HG03196 (cell line): ENCODE data around the gene SCUBE1.

ENCODE experiments used
- ATAC-seq: cut with Tn5 transposase; IDR thresholded peaks from one replicate; pipeline ENCODE4 v1.9.1; 2021; ENCODE audit not compliant: unreplicated experiment

The SCUBE1 gene

GRCh38 chr22:43343262-43343669, at the start of gene SCUBE1:
SCUBE1 (minus strand) TSS chr22:43343372; CDS start chr22:43343261, 111 bp downstream.
- ATAC-seq = no peak

GRCh38 chr22:43392385-43392989, 49.3 kb upstream of the SCUBE1 start:
- ATAC-seq = no peak

DNA sequence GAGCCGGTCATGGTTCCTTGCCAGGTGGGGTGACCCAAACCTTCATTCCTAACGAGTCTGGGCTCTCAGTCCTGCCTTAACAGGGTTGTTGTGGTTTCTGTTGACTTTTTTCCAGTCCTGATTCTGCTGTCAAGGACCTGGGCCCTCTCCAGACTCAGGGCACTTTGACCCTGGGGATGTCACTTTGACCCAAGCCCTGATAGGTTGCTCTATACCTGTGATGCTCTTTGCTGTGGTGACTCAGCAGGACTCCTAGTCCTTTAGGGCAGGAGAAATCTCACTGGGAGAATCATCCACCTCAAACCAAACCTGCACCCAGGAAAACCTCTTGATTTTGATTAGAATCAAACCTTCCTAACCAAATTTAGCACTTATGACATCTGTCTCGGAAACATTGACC, 48.1 kb upstream of the SCUBE1 start:
- ATAC-seq = no peak

DNA sequence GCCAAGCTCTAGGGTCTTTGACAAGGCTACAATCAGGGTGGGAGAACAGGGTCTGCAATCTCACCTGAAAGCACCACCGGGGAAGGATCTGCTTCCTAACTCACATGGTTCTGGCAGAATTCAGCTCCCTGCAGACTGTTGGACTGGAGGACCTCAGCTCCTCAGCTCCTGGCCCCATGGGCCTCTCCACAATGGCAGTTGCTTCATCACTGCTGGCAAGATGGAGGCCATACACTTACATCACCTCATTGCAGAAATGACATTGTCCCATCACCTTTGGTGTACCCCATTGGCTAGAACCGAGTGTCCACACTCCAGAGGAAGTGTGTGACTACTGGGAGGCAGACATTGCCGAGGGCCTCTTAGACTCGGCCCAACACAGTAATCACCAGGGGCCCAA, 47.7 kb upstream of the SCUBE1 start:
- no peak for ATAC-seq

GRCh38 chr22:43390166-43390565, 47.0 kb upstream of the SCUBE1 start:
- ATAC-seq = no peak

- no peak for ATAC-seq
These were observed 46.2 kb upstream of the SCUBE1 start for GRCh38 chr22:43389227-43389836.

GRCh38 chr22:43388420-43388851, 45.3 kb upstream of the SCUBE1 start:
- no peak for ATAC-seq

GRCh38 chr22:43387815-43388214, 44.6 kb upstream of the SCUBE1 start:
- no peak for ATAC-seq

- no peak for ATAC-seq
These were observed 42.8 kb upstream of the SCUBE1 start for GRCh38 chr22:43385770-43386641.

GRCh38 chr22:43384863-43385262, 41.7 kb upstream of the SCUBE1 start:
- ATAC-seq = no peak

DNA sequence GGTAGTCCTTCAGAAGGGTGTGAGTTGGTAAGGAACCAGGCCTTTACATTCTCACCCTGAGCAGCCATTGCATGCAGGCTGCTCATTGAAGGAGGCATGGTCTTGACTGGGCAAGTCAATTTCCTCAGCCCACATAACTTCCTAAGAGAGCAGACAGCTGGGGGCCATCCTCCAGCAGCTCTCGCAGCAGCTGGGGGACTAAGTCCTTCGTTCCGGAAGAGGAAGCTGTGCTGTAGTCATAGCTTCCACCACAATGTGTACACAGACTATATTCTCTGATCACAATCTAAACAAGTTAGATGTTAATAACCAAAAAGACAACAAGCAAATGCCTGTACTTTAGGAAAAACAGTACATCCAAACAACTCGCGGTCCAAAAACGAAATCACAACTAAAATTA, 38.5 kb upstream of the SCUBE1 start:
- ATAC-seq = no peak

- ATAC-seq = no peak
These were observed 34.9 kb upstream of the SCUBE1 start for GRCh38 chr22:43377896-43378704.

DNA sequence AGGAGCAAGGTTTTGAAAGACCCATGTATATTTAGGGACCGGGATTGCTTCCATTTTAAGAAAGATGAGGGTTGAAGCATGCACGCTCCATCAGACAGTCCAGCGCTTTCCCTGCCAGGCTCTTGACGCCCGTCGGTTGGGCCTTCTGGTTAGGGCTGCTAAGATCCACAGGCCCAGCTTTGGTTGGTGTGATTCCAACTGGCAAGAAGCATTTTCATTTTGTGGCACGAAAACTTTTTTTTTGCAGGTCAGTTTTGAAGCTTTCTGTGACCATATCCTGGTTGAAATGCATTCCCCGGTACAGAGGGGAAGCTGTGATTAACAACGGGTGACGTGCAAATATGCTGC, 34.4 kb upstream of the SCUBE1 start:
- no peak for ATAC-seq

DNA sequence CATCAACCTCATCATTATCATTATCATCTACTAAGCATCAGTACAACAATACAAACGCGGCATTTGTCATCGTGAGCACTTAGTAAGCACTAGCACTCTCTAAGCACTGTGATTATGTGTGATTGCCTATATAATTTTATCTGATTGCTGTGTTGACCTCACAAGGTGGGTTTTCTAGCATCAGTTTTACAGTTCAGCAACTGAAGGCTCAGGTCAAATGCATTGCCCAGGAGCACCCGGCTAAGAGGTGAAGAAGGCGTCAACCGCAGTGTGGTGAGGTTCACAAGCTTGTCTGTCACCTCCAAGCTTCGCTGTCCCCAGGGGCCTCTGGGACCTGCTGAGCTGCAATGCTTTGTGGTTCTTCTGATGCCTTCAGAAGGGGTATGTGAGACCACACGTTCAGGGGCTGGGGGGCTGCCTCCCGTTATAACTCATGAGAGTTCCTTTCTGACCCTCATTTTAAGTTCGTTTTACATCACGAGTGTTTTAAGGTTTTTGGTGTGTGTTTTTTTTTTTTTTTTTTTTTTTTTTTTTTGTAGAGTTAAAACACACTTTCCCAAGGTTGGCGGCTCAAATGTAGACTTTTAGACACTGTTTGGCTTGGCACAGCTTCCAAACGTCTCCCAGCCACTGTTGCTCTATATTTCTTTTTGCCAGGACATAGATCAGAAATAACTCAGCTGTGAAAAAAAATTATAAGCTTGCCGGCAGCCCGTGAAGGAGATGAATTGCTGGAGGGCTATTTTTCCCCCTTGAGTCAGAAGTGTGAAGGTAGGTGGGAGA, 33.8 kb upstream of the SCUBE1 start:
- ATAC-seq = no peak

GRCh38 chr22:43375951-43376455, 32.8 kb upstream of the SCUBE1 start:
- no peak for ATAC-seq

- ATAC-seq = no peak
These were observed 26.9 kb upstream of the SCUBE1 start for GRCh38 chr22:43370036-43370435.

GRCh38 chr22:43365715-43366440, 22.7 kb upstream of the SCUBE1 start:
- ATAC-seq = no peak

- no peak for ATAC-seq
These were observed 20.9 kb upstream of the SCUBE1 start for GRCh38 chr22:43364169-43364435.

GRCh38 chr22:43363315-43364168, 20.4 kb upstream of the SCUBE1 start:
- ATAC-seq = no peak
